ENCODE data around the gene RHBDF1. TPM values are rescaled to one million over a fixed set of nuclear protein-coding genes. Genes with fewer than 3 reads are reported as not detected.
"Not testable (repeated sequence)": the region's sequence is repeated elsewhere in the genome, so short reads cannot be mapped to it uniquely, and the experiment has no call there.

Gene RHBDF1
- total RNA-seq, 1 experiment from 2014 or later = 5.8 TPM

DNA sequence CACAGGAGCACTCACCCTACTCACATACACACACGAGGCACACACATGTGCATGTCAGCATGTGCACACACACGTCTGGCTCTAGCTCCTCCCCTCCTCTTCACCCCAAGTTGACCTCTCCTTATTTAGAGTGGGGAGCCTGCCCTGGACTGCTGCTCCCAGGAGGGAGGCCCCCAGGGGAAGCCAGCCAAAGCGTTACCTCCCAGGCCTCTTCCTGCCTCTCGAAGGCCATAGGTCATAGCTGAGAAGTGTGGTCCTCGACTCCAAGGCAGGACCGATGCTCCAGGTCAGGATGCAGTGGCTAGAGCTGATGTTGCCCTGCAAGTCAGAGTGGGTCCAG lies 37.8 kb downstream of the RHBDF1 start:
- no peak overlapping the region for H3K27ac ChIP-seq (ENCODE audit: low read depth, low read length, poor library complexity, severe bottlenecking)
- no peaks in the 10 kb centered on the region for H3K36me3 ChIP-seq (ENCODE audit: insufficient read depth, low read length, poor library complexity, severe bottlenecking)
- H3K4me1 ChIP-seq (ENCODE audit: insufficient read depth, low read length, poor library complexity, severe bottlenecking) = no peaks in the 10 kb centered on the region
- intact Hi-C loops (cut with micrococcal nuclease; ENCODE audit: unreplicated experiment) = no loop called here
- POLR2A ChIA-PET (ENCODE audit: low non-redundant PET) = no interaction called here
- CTCF ChIA-PET = no interaction called here
- DNase-seq (ENCODE audit: low spot score) = no peak
- no peak overlapping the region for H3K4me3 ChIP-seq (ENCODE audit: low read depth, low read length, poor library complexity, severe bottlenecking)
- TF ChIP-seq, protein P1, sequence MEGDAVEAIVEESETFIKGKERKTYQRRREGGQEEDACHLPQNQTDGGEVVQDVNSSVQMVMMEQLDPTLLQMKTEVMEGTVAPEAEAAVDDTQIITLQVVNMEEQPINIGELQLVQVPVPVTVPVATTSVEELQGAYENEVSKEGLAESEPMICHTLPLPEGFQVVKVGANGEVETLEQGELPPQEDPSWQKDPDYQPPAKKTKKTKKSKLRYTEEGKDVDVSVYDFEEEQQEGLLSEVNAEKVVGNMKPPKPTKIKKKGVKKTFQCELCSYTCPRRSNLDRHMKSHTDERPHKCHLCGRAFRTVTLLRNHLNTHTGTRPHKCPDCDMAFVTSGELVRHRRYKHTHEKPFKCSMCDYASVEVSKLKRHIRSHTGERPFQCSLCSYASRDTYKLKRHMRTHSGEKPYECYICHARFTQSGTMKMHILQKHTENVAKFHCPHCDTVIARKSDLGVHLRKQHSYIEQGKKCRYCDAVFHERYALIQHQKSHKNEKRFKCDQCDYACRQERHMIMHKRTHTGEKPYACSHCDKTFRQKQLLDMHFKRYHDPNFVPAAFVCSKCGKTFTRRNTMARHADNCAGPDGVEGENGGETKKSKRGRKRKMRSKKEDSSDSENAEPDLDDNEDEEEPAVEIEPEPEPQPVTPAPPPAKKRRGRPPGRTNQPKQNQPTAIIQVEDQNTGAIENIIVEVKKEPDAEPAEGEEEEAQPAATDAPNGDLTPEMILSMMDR (conservative IDR thresholded peaks at IDR 0.05; ENCODE audit: low read depth, low read length) = no peak
- TF ChIP-seq EZH2 (IDR thresholded peaks at IDR 0.05; ENCODE audit: borderline replicate concordance, low read depth, low read length, poor library complexity, severe bottlenecking) = no peak
- no peaks in the 10 kb centered on the region for H3K27me3 ChIP-seq (replicated peaks; ENCODE audit: insufficient read depth, low read depth, low read length, poor library complexity)
- no peaks in the 10 kb centered on the region for H3K9me3 ChIP-seq (ENCODE audit: low read depth, low read length, poor library complexity, severe bottlenecking)
- BruUV-seq (replicated peaks) = no TSS peak

DNA sequence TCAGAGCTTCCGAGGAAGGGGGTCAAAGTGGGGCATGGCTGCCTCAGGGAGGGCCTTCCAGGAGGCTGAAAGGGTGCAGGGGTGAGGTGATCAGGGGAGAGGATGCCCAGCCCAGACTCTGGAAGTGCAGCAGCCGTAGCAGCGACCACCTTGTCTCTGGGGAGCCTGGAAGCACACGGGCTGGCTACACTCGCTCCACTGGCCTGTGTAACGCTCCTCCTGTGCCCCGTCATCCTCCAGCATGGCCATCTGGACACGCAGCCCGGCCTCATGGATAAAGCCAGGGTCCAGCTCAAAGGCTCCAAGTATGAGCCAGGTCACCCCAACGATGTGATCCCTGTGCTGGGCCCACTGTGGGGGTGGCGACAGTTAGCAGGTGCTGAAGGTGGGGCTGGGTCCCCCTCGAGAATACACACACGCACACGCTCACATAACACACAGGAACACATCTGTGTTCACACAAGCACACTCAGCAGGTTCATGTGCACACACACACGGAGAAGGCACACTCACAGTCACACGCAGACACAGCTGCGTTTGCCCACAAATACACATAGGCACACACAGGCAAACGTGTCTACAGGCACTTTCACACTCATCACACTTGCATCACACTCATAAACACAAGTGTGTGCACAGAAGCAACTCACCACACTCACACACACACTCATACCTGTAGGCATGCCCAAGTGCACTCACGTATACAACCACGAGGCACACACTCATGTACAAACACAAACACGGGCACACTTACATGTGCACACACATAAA lies 38.4 kb downstream of the RHBDF1 start:
- H3K4me1 ChIP-seq (ENCODE audit: insufficient read depth, low read length, poor library complexity, severe bottlenecking) = no peaks in the 10 kb centered on the region
- intact Hi-C loops (cut with micrococcal nuclease; ENCODE audit: unreplicated experiment) = no loop called here
- TF ChIP-seq, protein P1 (conservative IDR thresholded peaks at IDR 0.05; ENCODE audit: low read depth, low read length) = no peak
- TF ChIP-seq EZH2 (IDR thresholded peaks at IDR 0.05; ENCODE audit: borderline replicate concordance, low read depth, low read length, poor library complexity, severe bottlenecking) = no peak
- H3K27ac ChIP-seq (ENCODE audit: low read depth, low read length, poor library complexity, severe bottlenecking) = no peak overlapping the region
- no peak overlapping the region for H3K4me3 ChIP-seq (ENCODE audit: low read depth, low read length, poor library complexity, severe bottlenecking)
- H3K9me3 ChIP-seq (ENCODE audit: low read depth, low read length, poor library complexity, severe bottlenecking) = no peaks in the 10 kb centered on the region
- no TSS peak for BruUV-seq (replicated peaks)
- H3K27me3 ChIP-seq (replicated peaks; ENCODE audit: insufficient read depth, low read depth, low read length, poor library complexity) = no peaks in the 10 kb centered on the region
- ChIA-PET CTCF (no interaction called here), POLR2A (ENCODE audit: low non-redundant PET) (no interaction called here)
- no peak for DNase-seq (ENCODE audit: low spot score)
- H3K36me3 ChIP-seq (ENCODE audit: insufficient read depth, low read length, poor library complexity, severe bottlenecking) = no peaks in the 10 kb centered on the region

DNA sequence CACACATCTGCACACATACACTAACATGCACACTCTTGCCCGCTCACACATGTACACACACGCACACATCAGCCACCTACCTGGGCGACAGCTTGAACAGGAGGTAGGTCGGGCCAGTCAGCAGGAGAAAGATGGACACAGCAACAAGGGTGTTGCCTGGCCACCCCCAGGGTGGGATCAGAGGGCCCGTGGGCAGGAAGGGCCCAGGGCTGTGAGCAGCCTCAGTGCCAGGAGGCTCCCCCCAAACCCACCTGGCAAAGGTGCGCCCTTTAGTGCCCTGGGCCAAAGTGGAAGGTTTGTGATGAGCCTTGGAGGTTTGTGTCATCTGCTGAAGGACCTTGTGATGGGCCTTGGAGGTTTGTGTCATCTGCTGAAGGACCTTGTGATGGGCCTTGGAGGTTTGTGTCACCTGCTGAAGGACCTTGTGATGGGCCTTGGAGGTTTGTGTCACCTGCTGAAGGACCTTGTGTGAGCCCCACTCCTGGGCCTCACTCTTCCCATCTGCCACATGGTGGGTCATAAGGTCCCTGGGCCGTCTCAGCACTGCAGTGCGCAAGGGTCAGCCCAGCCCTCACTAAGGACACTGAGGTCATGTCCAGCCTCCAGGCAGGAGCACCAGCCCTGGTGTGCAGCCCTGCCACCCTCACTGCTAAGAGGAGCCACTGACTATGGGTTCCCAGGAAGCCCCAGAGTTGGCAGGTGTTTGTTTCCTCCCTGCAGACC lies 39.1 kb downstream of the RHBDF1 start:
- H3K36me3 ChIP-seq (ENCODE audit: insufficient read depth, low read length, poor library complexity, severe bottlenecking); BruUV-seq (replicated peaks); H3K27ac ChIP-seq (ENCODE audit: low read depth, low read length, poor library complexity, severe bottlenecking); H3K4me1 ChIP-seq (ENCODE audit: insufficient read depth, low read length, poor library complexity, severe bottlenecking); DNase-seq (ENCODE audit: low spot score); H3K9me3 ChIP-seq (ENCODE audit: low read depth, low read length, poor library complexity, severe bottlenecking); CTCF ChIA-PET; H3K27me3 ChIP-seq (replicated peaks; ENCODE audit: insufficient read depth, low read depth, low read length, poor library complexity); intact Hi-C loops (cut with micrococcal nuclease; ENCODE audit: unreplicated experiment); H3K4me3 ChIP-seq (ENCODE audit: low read depth, low read length, poor library complexity, severe bottlenecking); POLR2A ChIA-PET (ENCODE audit: low non-redundant PET): not testable (repeated sequence)

DNA sequence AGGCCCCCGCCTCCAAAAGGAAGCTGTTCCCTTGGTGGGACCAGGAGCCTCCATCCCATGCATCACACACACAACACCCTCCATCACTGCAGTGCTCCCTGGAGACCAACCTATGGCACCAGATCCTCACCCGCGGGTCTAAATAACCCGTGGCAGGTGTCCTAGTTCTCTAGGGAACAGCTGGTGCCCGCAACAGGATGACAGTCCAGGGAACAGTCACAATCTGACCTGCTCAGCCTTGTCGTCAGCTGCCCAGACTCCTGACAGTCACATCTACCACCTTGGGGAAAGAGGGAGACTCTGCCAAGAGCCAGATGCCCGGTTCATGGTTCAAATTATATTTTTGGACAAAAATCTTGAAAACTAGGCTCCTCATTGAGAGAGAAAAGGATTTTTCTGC lies 41.8 kb downstream of the RHBDF1 start:
- CTCF ChIA-PET; H3K4me1 ChIP-seq (ENCODE audit: insufficient read depth, low read length, poor library complexity, severe bottlenecking); BruUV-seq (replicated peaks); intact Hi-C loops (cut with micrococcal nuclease; ENCODE audit: unreplicated experiment); H3K36me3 ChIP-seq (ENCODE audit: insufficient read depth, low read length, poor library complexity, severe bottlenecking); H3K4me3 ChIP-seq (ENCODE audit: low read depth, low read length, poor library complexity, severe bottlenecking); H3K27ac ChIP-seq (ENCODE audit: low read depth, low read length, poor library complexity, severe bottlenecking); H3K9me3 ChIP-seq (ENCODE audit: low read depth, low read length, poor library complexity, severe bottlenecking); POLR2A ChIA-PET (ENCODE audit: low non-redundant PET); DNase-seq (ENCODE audit: low spot score); H3K27me3 ChIP-seq (replicated peaks; ENCODE audit: insufficient read depth, low read depth, low read length, poor library complexity): not testable (repeated sequence)

DNA sequence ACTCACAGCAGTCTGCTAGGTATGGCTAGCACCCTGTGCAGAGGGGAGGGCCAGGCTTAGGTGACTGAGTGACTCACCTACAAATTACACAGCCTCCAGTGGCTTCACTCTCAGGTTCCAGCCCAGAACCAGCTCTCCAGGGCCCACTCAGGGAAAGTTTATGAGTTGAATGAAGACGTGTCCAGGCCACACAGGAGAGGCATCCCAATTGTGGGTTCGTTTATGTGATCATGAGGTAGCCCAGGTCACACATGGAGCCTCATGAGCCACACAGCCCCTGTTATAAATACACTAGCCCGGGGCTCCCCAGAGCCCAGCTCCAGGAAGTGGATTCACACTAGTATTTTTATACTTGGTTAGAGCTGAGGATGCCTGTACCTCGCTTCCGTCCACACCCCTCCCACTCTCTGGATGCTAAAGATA lies 46.5 kb downstream of the RHBDF1 start:
- intact Hi-C loops (cut with micrococcal nuclease; ENCODE audit: unreplicated experiment); H3K4me3 ChIP-seq (ENCODE audit: low read depth, low read length, poor library complexity, severe bottlenecking); POLR2A ChIA-PET (ENCODE audit: low non-redundant PET); DNase-seq (ENCODE audit: low spot score); CTCF ChIA-PET; H3K4me1 ChIP-seq (ENCODE audit: insufficient read depth, low read length, poor library complexity, severe bottlenecking); BruUV-seq (replicated peaks); H3K27me3 ChIP-seq (replicated peaks; ENCODE audit: insufficient read depth, low read depth, low read length, poor library complexity); H3K27ac ChIP-seq (ENCODE audit: low read depth, low read length, poor library complexity, severe bottlenecking); H3K9me3 ChIP-seq (ENCODE audit: low read depth, low read length, poor library complexity, severe bottlenecking); H3K36me3 ChIP-seq (ENCODE audit: insufficient read depth, low read length, poor library complexity, severe bottlenecking): not testable (repeated sequence)

DNA sequence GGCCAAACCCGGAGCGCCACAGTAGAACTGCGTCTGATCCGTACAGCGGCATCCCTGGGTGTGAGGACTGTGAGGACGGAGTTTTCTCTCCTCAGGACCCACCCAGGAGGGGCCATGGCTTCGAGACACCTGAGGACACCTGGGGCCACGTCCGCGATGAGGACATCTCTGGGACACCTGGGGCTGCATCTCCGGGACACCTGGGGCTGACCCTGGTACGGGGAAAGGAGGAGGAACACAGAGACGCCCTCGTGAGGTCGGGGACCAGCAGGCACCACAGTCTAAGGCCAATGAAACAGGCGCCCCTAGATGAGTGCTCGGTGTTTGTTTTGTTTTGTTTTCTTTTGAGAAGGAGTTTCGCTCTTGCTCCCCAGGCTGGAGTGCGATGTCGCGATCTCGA lies 48.3 kb downstream of the RHBDF1 start:
- H3K27ac ChIP-seq (ENCODE audit: low read depth, low read length, poor library complexity, severe bottlenecking); BruUV-seq (replicated peaks); H3K4me1 ChIP-seq (ENCODE audit: insufficient read depth, low read length, poor library complexity, severe bottlenecking); H3K4me3 ChIP-seq (ENCODE audit: low read depth, low read length, poor library complexity, severe bottlenecking); intact Hi-C loops (cut with micrococcal nuclease; ENCODE audit: unreplicated experiment); DNase-seq (ENCODE audit: low spot score); H3K9me3 ChIP-seq (ENCODE audit: low read depth, low read length, poor library complexity, severe bottlenecking); H3K27me3 ChIP-seq (replicated peaks; ENCODE audit: insufficient read depth, low read depth, low read length, poor library complexity); H3K36me3 ChIP-seq (ENCODE audit: insufficient read depth, low read length, poor library complexity, severe bottlenecking): not testable (repeated sequence)
- POLR2A ChIA-PET (ENCODE audit: low non-redundant PET) = interaction anchor here (0.6 kb wide), 1 partner anchor 42 kb away, joined by 20 read pairs; no protein-coding TSS in a partner anchor
- CTCF ChIA-PET = interaction anchor here (0.6 kb wide), 1 partner anchor 67 kb away, joined by 14 read pairs; no protein-coding TSS in a partner anchor
